Liver (tissue), 3 donors: Measurements from ENCODE around the gene DCLK2.

Experiments
- CTCF ChIP-seq: fragments of 150-350 bp; IDR thresholded peaks from 2 replicates; pipeline ENCODE4 v1.5.1; 2017; ENCODE audit warnings: improper control_type of control experiment, low read depth, low read length; ENCODE audit not compliant: missing input control
- YY1 ChIP-seq: IDR thresholded peaks from 2 replicates; pipeline ENCODE4 v1.6.1; 2016; ENCODE audit warnings: antibody characterized with exemption, mild to moderate bottlenecking
- TF ChIP-seq, protein P1 (sequence below): IDR thresholded peaks from 2 replicates; pipeline ENCODE4 v1.6.1; 2016; ENCODE audit warnings: antibody characterized with exemption
- TF ChIP-seq, protein P2 (sequence below): IDR thresholded peaks from 2 replicates; pipeline ENCODE4 v1.6.1; 2016; ENCODE audit warnings: antibody characterized with exemption
- donor health status: healthy.
- donor health status: healthy.

- no peak for TF ChIP-seq CTCF
- TF ChIP-seq, protein P1, sequence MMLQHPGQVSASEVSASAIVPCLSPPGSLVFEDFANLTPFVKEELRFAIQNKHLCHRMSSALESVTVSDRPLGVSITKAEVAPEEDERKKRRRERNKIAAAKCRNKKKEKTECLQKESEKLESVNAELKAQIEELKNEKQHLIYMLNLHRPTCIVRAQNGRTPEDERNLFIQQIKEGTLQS = no peak
- TF ChIP-seq, protein P2, sequence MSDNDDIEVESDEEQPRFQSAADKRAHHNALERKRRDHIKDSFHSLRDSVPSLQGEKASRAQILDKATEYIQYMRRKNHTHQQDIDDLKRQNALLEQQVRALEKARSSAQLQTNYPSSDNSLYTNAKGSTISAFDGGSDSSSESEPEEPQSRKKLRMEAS = no peak
- no peak for TF ChIP-seq YY1
These were observed 4.0 kb downstream of the DCLK2 start for GRCh38 chr4:150082241-150082640.
